NCI-H2196 treated with DMSO at 0.1 percent for 48 hours (cell line): ENCODE results near the gene SPDYE17.
"Not testable (repeated sequence)": the region's sequence is repeated elsewhere in the genome, so short reads cannot be mapped to it uniquely, and the experiment has no call there.

Source experiments
- DNase-seq: peaks from one replicate; lab custom pipeline; 2025; ENCODE audit not compliant: unreplicated experiment; lab: John Stamatoyannopoulos, UW

SPDYE17 gene

GRCh38 chr7:76974336-76974735, 57.8 kb downstream of the SPDYE17 start:
- DNase-seq: not testable (repeated sequence)

GRCh38 chr7:76972391-76972790, 59.8 kb downstream of the SPDYE17 start:
- DNase-seq: not testable (repeated sequence)
